Measurements from ENCODE around the gene RGS6.

Gene RGS6

GRCh38 chr14:72576258-72576657 lies 644.0 kb downstream of the RGS6 start:
- H3K36me3 ChIP-seq = no peaks in the 10 kb centered on the region
- H3K4me3 ChIP-seq = no peak overlapping the region
- TF ChIP-seq CTCF (IDR thresholded peaks at IDR 0.05) = no peak
- no peaks in the 10 kb centered on the region for H3K27me3 ChIP-seq
- no peak overlapping the region for H3K27ac ChIP-seq
- intact Hi-C loops (cut with DNase I; ENCODE audit: low total_unique reads) = no loop called here
- DNase-seq = no peak
- peaks cover 0 to 9% (median 3%) of the 10 kb centered on the region in 4 donors for H3K4me1 ChIP-seq
- no peaks in the 10 kb centered on the region for H3K9me3 ChIP-seq

- DNase-seq = no peak
- no peaks in the 10 kb centered on the region for H3K9me3 ChIP-seq
- intact Hi-C loops (cut with DNase I; ENCODE audit: low total_unique reads) = no loop called here
- TF ChIP-seq CTCF (IDR thresholded peaks at IDR 0.05) = no peak
- H3K27ac ChIP-seq = no peak overlapping the region
- H3K27me3 ChIP-seq = no peaks in the 10 kb centered on the region
- peaks cover 0 to 9% (median 3%) of the 10 kb centered on the region in 4 donors for H3K4me1 ChIP-seq
- H3K4me3 ChIP-seq = no peak overlapping the region
- peaks cover 0 to 4% (median 0%) of the 10 kb centered on the region in 3 donors for H3K36me3 ChIP-seq
Measured at GRCh38 chr14:72577521-72577920, 645.3 kb downstream of the RGS6 start.

GRCh38 chr14:72578514-72578913 lies 646.3 kb downstream of the RGS6 start:
- H3K4me1 ChIP-seq = peaks cover 0 to 9% (median 3%) of the 10 kb centered on the region in 4 donors
- TF ChIP-seq CTCF (IDR thresholded peaks at IDR 0.05) = no peak
- DNase-seq = no peak
- H3K4me3 ChIP-seq = no peak overlapping the region
- no peak overlapping the region for H3K27ac ChIP-seq
- intact Hi-C loops (cut with DNase I; ENCODE audit: low total_unique reads) = no loop called here
- H3K27me3 ChIP-seq = no peaks in the 10 kb centered on the region
- H3K36me3 ChIP-seq = peaks cover 0 to 4% (median 0%) of the 10 kb centered on the region in 3 donors
- H3K9me3 ChIP-seq = no peaks in the 10 kb centered on the region

GRCh38 chr14:72582582-72582981 lies 650.4 kb downstream of the RGS6 start:
- intact Hi-C loops (cut with DNase I; ENCODE audit: low total_unique reads) = no loop called here
- no peak for TF ChIP-seq CTCF (IDR thresholded peaks at IDR 0.05)
- Histone ChIP-seq H3K4me3 (no peak overlapping the region), H3K27me3 (no peaks in the 10 kb centered on the region), H3K4me1 (no peaks in the 10 kb centered on the region), H3K36me3 (peaks cover 0 to 4% (median 0%) of the 10 kb centered on the region in 3 donors), H3K9me3 (no peaks in the 10 kb centered on the region), H3K27ac (no peak overlapping the region)
- no peak for DNase-seq

GRCh38 chr14:72583316-72584272 lies 651.4 kb downstream of the RGS6 start:
- Histone ChIP-seq H3K9me3 (no peaks in the 10 kb centered on the region), H3K27ac (no peak overlapping the region), H3K36me3 (peaks cover 0 to 4% (median 0%) of the 10 kb centered on the region in 3 donors), H3K27me3 (no peaks in the 10 kb centered on the region), H3K4me1 (no peaks in the 10 kb centered on the region), H3K4me3 (no peak overlapping the region)
- DNase-seq = no peak
- intact Hi-C loops (cut with DNase I; ENCODE audit: low total_unique reads) = no loop called here
- no peak for TF ChIP-seq CTCF (IDR thresholded peaks at IDR 0.05)
